H9 (cell line): ENCODE measurements around the gene TECPR2. TPM values are rescaled to one million over a fixed set of nuclear protein-coding genes. Genes with fewer than 3 reads are reported as not detected.

Experiments used
- DNase-seq: peaks from one replicate; pipeline ENCODE4 v3.0.0-alpha.2; 2017
- H2AFZ ChIP-seq: one replicate; pipeline ENCODE4 v1.6.1; 2013; ENCODE audit warnings: mild to moderate bottlenecking, low read length, control low read depth, moderate library complexity
- H2AK5ac ChIP-seq: 2 replicates; pipeline ENCODE4 v1.6.1; 2013; ENCODE audit warnings: low read length, control low read depth, mixed read lengths; ENCODE audit not compliant: insufficient read length
- H2BK120ac ChIP-seq: one replicate; pipeline ENCODE4 v1.6.1; 2013; ENCODE audit warnings: low read depth, mild to moderate bottlenecking, low read length, control low read depth, inconsistent platforms; ENCODE audit not compliant: poor library complexity, severe bottlenecking
- H2BK12ac ChIP-seq: 2 replicates; pipeline ENCODE4 v1.6.1; 2013; ENCODE audit warnings: low read length, control low read depth, mixed read lengths, low read depth; ENCODE audit not compliant: insufficient read length
- H2BK15ac ChIP-seq: 2 replicates; pipeline ENCODE4 v1.6.1; 2013; ENCODE audit warnings: low read depth, low read length, control low read depth
- H2BK20ac ChIP-seq: one replicate; pipeline ENCODE4 v1.6.1; 2013; ENCODE audit warnings: low read depth, mild to moderate bottlenecking, low read length, control low read depth, inconsistent platforms; ENCODE audit not compliant: poor library complexity, severe bottlenecking
- H2BK5ac ChIP-seq: 2 replicates; pipeline ENCODE4 v1.6.1; 2013; ENCODE audit warnings: low read length, control low read depth, mixed read lengths; ENCODE audit not compliant: insufficient read length
- H3K14ac ChIP-seq: 2 replicates; pipeline ENCODE4 v1.6.1; 2013; ENCODE audit warnings: low read length, control low read depth; ENCODE audit not compliant: insufficient read depth
- H3K18ac ChIP-seq: 2 replicates; pipeline ENCODE4 v1.6.1; 2013; ENCODE audit warnings: low read depth, mild to moderate bottlenecking, mixed read lengths, low read length, control low read depth; ENCODE audit not compliant: insufficient read length
- H3K23ac ChIP-seq: 2 replicates; pipeline ENCODE4 v1.6.1; 2013; ENCODE audit warnings: low read length, control low read depth, mixed read lengths, low read depth; ENCODE audit not compliant: insufficient read length
- H3K23me2 ChIP-seq: 2 replicates; pipeline ENCODE4 v1.6.1; 2013; ENCODE audit warnings: low read depth, mild to moderate bottlenecking, mixed read lengths, low read length, control low read depth; ENCODE audit not compliant: insufficient read length, poor library complexity, severe bottlenecking
- H3K27ac ChIP-seq: 2 replicates; pipeline ENCODE4 v1.5.1; 2013; ENCODE audit warnings: low read length, control low read depth, mixed read lengths, low read depth; ENCODE audit not compliant: insufficient read length
- H3K27me3 ChIP-seq: 2 replicates; pipeline ENCODE4 v1.6.1; 2013; ENCODE audit warnings: low read length, control low read depth, inconsistent platforms; ENCODE audit not compliant: insufficient read depth
- H3K4ac ChIP-seq: 2 replicates; pipeline ENCODE4 v1.6.1; 2013; ENCODE audit warnings: low read depth, mild to moderate bottlenecking, control low read depth, inconsistent platforms, low read length, moderate library complexity
- H3K4me1 ChIP-seq: 2 replicates; pipeline ENCODE4 v1.6.1; 2013; ENCODE audit warnings: low read length, control low read depth, inconsistent platforms; ENCODE audit not compliant: insufficient read depth
- H3K4me2 ChIP-seq: 2 replicates; pipeline ENCODE4 v1.6.1; 2013; ENCODE audit warnings: low read length, control low read depth, mixed read lengths; ENCODE audit not compliant: insufficient read length, insufficient read depth
- H3K56ac ChIP-seq: 2 replicates; pipeline ENCODE4 v1.6.1; 2013; ENCODE audit warnings: low read depth, mild to moderate bottlenecking, mixed read lengths, low read length, control low read depth; ENCODE audit not compliant: insufficient read length
- H3K79me1 ChIP-seq: 2 replicates; pipeline ENCODE4 v1.6.1; 2013; ENCODE audit warnings: low read depth, mild to moderate bottlenecking, moderate library complexity, low read length, control low read depth, inconsistent platforms; ENCODE audit not compliant: insufficient read depth, poor library complexity, severe bottlenecking
- H3K79me2 ChIP-seq: 2 replicates; pipeline ENCODE4 v1.6.1; 2013; ENCODE audit warnings: low read length, control low read depth, inconsistent platforms; ENCODE audit not compliant: insufficient read depth
- H3K9ac ChIP-seq: 2 replicates; pipeline ENCODE4 v1.6.1; 2013; ENCODE audit warnings: low read length, control low read depth, mixed read lengths; ENCODE audit not compliant: insufficient read length; ENCODE audit errors: extremely low read depth
- H3K9me3 ChIP-seq: one replicate; pipeline ENCODE4 v1.6.1; 2013; ENCODE audit warnings: low read depth, low read length, inconsistent platforms; ENCODE audit not compliant: control insufficient read depth
- H3T11ph ChIP-seq: one replicate; pipeline ENCODE4 v1.6.1; 2013; ENCODE audit warnings: mild to moderate bottlenecking, low read length, control low read depth, inconsistent platforms
- H4K20me1 ChIP-seq: one replicate; pipeline ENCODE4 v1.6.1; 2013; ENCODE audit not compliant: control insufficient read depth, insufficient read length, insufficient read depth
- H4K5ac ChIP-seq: 2 replicates; pipeline ENCODE4 v1.6.1; 2013; ENCODE audit warnings: low read depth, mild to moderate bottlenecking, mixed read lengths, low read length, control low read depth; ENCODE audit not compliant: insufficient read length
- H4K8ac ChIP-seq: replicated peaks from 2 replicates; pipeline ENCODE4 v1.6.1; 2013; ENCODE audit warnings: low read length, control low read depth, mixed read lengths, low read depth; ENCODE audit not compliant: insufficient read length
- H4K91ac ChIP-seq: 2 replicates; pipeline ENCODE4 v1.6.1; 2013; ENCODE audit warnings: low read depth, mild to moderate bottlenecking, moderate library complexity, mixed read lengths, low read length, control low read depth; ENCODE audit not compliant: insufficient read length
- H3K27ac Mint-ChIP-seq, 3 experiments: 2 replicates in 2 of 3; 3 replicates in 1 of 3; pipeline ENCODE4 v1.8.0; 2020 to 2021; ENCODE audit warnings: mixed read lengths in 3 of 3, mild to moderate bottlenecking in 1 of 3, moderate library complexity in 1 of 3
- H3K27me3 Mint-ChIP-seq: 2 replicates; pipeline ENCODE4 v1.8.0; 2021; ENCODE audit warnings: low read depth, mild to moderate bottlenecking, moderate library complexity, mixed read lengths
- H3K36me3 Mint-ChIP-seq, 3 experiments: 2 replicates in 2 of 3; 3 replicates in 1 of 3; pipeline ENCODE4 v1.8.0; 2020 to 2021; ENCODE audit warnings: low read depth in 3 of 3, mixed read lengths in 3 of 3; ENCODE audit not compliant: insufficient read depth in 1 of 3
- H3K4me1 Mint-ChIP-seq, 2 experiments: 2 replicates each; pipeline ENCODE4 v1.8.0; 2020; ENCODE audit warnings: mixed read lengths in 2 of 2
- H3K4me3 Mint-ChIP-seq, 2 experiments: 2 replicates in 1 of 2; 3 replicates in 1 of 2; pipeline ENCODE4 v1.8.0; 2020 to 2021; ENCODE audit warnings: mild to moderate bottlenecking in 2 of 2, mixed read lengths in 2 of 2, moderate library complexity in 1 of 2
- H3K9me3 Mint-ChIP-seq, 2 experiments: 2 replicates in 1 of 2; 3 replicates in 1 of 2; pipeline ENCODE4 v1.8.0; 2020; ENCODE audit warnings: mild to moderate bottlenecking in 2 of 2, mixed read lengths in 2 of 2, moderate library complexity in 1 of 2
- CTCF ChIP-seq: fragments of 200-600 bp; sonication (generic); conservative IDR thresholded peaks from 3 replicates; pipeline ENCODE4 v1.8.0; 2021; ENCODE audit warnings: antibody characterized with exemption, mild to moderate bottlenecking
- WGBS: extraction: QIAGEN DNeasy Blood & Tissue Kit; methylation state at CpG from one replicate; pipeline ENCODE4 v1.1.7; 2013; ENCODE audit warnings: missing lambda C conversion rate, low lambda C conversion rate, mixed read lengths; ENCODE audit not compliant: insufficient read length; ENCODE audit errors: extremely low coverage; 5-methylcytosine and 5-hydroxymethylcytosine counted together
- total RNA-seq: library from RNA; stranded (reverse); gene quantifications from 2 replicates; pipeline ENCODE4 v1.2.1, GENCODE V29; 2021

The TECPR2 gene
- total RNA-seq, 1 experiment from 2014 or later, result 15.4 TPM

- H3K27me3 ChIP-seq, result no peaks in the 10 kb centered on the region
- H3K4me2 ChIP-seq, result no peak overlapping the region
- H4K8ac ChIP-seq, result no peak overlapping the region
- no peak overlapping the region for H3K4ac ChIP-seq
- no peak overlapping the region for H3K56ac ChIP-seq
- no peak overlapping the region for H3K9ac ChIP-seq
- H2BK120ac ChIP-seq, result no peak overlapping the region
- no peak overlapping the region for H2BK5ac ChIP-seq
- H3K23me2 ChIP-seq, result no peaks in the 10 kb centered on the region
- H2BK15ac ChIP-seq, result no peak overlapping the region
- no peaks in the 10 kb centered on the region for H3K79me2 ChIP-seq
- no peak overlapping the region for H2AFZ ChIP-seq
- no peak overlapping the region for H3K14ac ChIP-seq
- H3T11ph ChIP-seq, result no peak overlapping the region
- H4K20me1 ChIP-seq, result no peaks in the 10 kb centered on the region
- H3K9me3 ChIP-seq, result no peaks in the 10 kb centered on the region
- H3K23ac ChIP-seq, result no peak overlapping the region
- H2BK20ac ChIP-seq, result no peak overlapping the region
- Mint-ChIP-seq H3K4me3 (no peak overlapping the region), H3K9me3 (no peaks in the 10 kb centered on the region; a peak in 1 of 5 replicates), H3K4me1 (peaks cover 0 to 3% of the 10 kb centered on the region in 2 experiments; a peak in 1 of 4 replicates), H3K36me3 (peaks cover 6 to 9% (median 7%) of the 10 kb centered on the region in 3 experiments; a peak in 5 of 7 replicates), H3K27me3 (peaks cover 1% of the 10 kb centered on the region; the same call in 1 of the 2 replicates), H3K27ac (no peak overlapping the region; a peak in 2 of 7 replicates)
- no peaks in the 10 kb centered on the region for H3K79me1 ChIP-seq
- H4K91ac ChIP-seq, result no peak overlapping the region
- H2AK5ac ChIP-seq, result no peak overlapping the region
- no CpG with 5 or more reads among the region's 14 CpGs for WGBS
- TF ChIP-seq CTCF, result no peak
- H2BK12ac ChIP-seq, result no peak overlapping the region
- peak; percentile 32 for DNase-seq
- H3K18ac ChIP-seq, result no peak overlapping the region
- H3K27ac ChIP-seq, result no peak overlapping the region
- no peaks in the 10 kb centered on the region for H3K4me1 ChIP-seq
- H4K5ac ChIP-seq, result no peak overlapping the region
These were observed 137.5 kb downstream of the TECPR2 start for GRCh38 chr14:102500158-102500662.
